Gastrocnemius medialis (tissue), 4 donors: Measurements from ENCODE around the gene KIF22.

Source experiments
- CTCF ChIP-seq, 5 experiments: fragments of 450-650 bp in 3 of 5; fragments of 200-600 bp in 2 of 5; sonication (generic) in 2 of 5; IDR thresholded peaks in 4 of 5; conservative IDR thresholded peaks in 1 of 5; 1 replicate in 4 of 5; 2 replicates in 1 of 5; pipeline ENCODE4 v1.5.1; 2016 to 2019; ENCODE audit warnings: antibody characterized with exemption in 5 of 5, mild to moderate bottlenecking in 3 of 5, moderate library complexity in 3 of 5
- POLR2A ChIP-seq, 2 donors: fragments of 450-650 bp; IDR thresholded peaks; one replicate each; pipeline ENCODE4 v1.6.1; 2017; ENCODE audit warnings: antibody characterized with exemption in 2 of 2, mild to moderate bottlenecking in 2 of 2, moderate library complexity in 2 of 2

GRCh38 chr16:29789775-29790182 lies 772 bp upstream of the KIF22 start:
- TF ChIP-seq CTCF (IDR thresholded peaks at IDR 0.05 in 4 of 5, conservative IDR thresholded peaks at IDR 0.05 in 1 of 5), result no peak
- TF ChIP-seq POLR2A (IDR thresholded peaks at IDR 0.05), result no peak
